Cardiac muscle cell (in vitro differentiated cells and primary cell): Measurements from ENCODE around the gene ADAM12. TPM values are rescaled to one million over a fixed set of nuclear protein-coding genes. Genes with fewer than 3 reads are reported as not detected.

Experiments used
- DNase-seq, 2 donors: peaks; one replicate each; pipeline versions ENCODE4 v3.0.0 to v3.0.0-alpha.2; 2010 to 2017; ENCODE audit warnings: low read depth in 1 of 2, low spot score in 1 of 2
- H3K27ac ChIP-seq: fragments of 200-600 bp; sonication (generic); 2 replicates; pipeline ENCODE4 v1.5.1; 2016
- H3K27me3 ChIP-seq: fragments of 200-600 bp; sonication (generic); 2 replicates; pipeline ENCODE4 v1.6.0; 2016; ENCODE audit warnings: control low read depth
- H3K36me3 ChIP-seq: fragments of 200-600 bp; sonication (generic); 2 replicates; pipeline ENCODE4 v1.5.1; 2016; ENCODE audit warnings: control low read depth
- H3K4me1 ChIP-seq: fragments of 200-600 bp; sonication (generic); 2 replicates; pipeline ENCODE4 v1.8.1; 2017; ENCODE audit warnings: low read depth, mild to moderate bottlenecking, mixed run types
- H3K4me3 ChIP-seq: fragments of 200-600 bp; sonication (generic); 2 replicates; pipeline ENCODE4 v1.5.1; 2016; ENCODE audit warnings: mild to moderate bottlenecking
- H3K9me3 ChIP-seq: fragments of 200-600 bp; sonication (generic); 2 replicates; pipeline ENCODE4 v1.5.1; 2017; ENCODE audit warnings: low read depth, mild to moderate bottlenecking, control low read depth
- polyA plus RNA-seq: library from polyadenylated mRNA; unstranded; fragments of >200 nt; fragmentation: Nextera tagmentation; extraction: Ambion mirVana; gene quantifications from 2 replicates; pipeline ENCODE4 v1.2.1, GENCODE V29; 2016
- total RNA-seq: library from RNA; depleted of rRNA; stranded (reverse); fragments of >200 nt; gene quantifications from 2 replicates; pipeline ENCODE4 v1.2.3, GENCODE V29; 2016
- TF ChIP-seq, protein P1 (sequence below): IDR thresholded peaks from 2 replicates; pipeline ENCODE4 v1.5.1; 2012; ENCODE audit warnings: low read depth, mild to moderate bottlenecking, low read length

The ADAM12 gene
- total and polyA plus RNA-seq, 2 experiments from 2014 or later, result 0.18 to 1.1 TPM

GRCh38 chr10:125984865-125985495 is 403.3 kb downstream of the ADAM12 start:
- no peaks in the 10 kb centered on the region for H3K36me3 ChIP-seq
- no peaks in the 10 kb centered on the region for H3K27me3 ChIP-seq
- TF ChIP-seq, protein P1, sequence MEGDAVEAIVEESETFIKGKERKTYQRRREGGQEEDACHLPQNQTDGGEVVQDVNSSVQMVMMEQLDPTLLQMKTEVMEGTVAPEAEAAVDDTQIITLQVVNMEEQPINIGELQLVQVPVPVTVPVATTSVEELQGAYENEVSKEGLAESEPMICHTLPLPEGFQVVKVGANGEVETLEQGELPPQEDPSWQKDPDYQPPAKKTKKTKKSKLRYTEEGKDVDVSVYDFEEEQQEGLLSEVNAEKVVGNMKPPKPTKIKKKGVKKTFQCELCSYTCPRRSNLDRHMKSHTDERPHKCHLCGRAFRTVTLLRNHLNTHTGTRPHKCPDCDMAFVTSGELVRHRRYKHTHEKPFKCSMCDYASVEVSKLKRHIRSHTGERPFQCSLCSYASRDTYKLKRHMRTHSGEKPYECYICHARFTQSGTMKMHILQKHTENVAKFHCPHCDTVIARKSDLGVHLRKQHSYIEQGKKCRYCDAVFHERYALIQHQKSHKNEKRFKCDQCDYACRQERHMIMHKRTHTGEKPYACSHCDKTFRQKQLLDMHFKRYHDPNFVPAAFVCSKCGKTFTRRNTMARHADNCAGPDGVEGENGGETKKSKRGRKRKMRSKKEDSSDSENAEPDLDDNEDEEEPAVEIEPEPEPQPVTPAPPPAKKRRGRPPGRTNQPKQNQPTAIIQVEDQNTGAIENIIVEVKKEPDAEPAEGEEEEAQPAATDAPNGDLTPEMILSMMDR, result no peak
- no peak overlapping the region for H3K27ac ChIP-seq
- no peaks in the 10 kb centered on the region for H3K4me1 ChIP-seq
- DNase-seq, result no peak
- no peaks in the 10 kb centered on the region for H3K9me3 ChIP-seq
- H3K4me3 ChIP-seq, result no peak overlapping the region

DNA sequence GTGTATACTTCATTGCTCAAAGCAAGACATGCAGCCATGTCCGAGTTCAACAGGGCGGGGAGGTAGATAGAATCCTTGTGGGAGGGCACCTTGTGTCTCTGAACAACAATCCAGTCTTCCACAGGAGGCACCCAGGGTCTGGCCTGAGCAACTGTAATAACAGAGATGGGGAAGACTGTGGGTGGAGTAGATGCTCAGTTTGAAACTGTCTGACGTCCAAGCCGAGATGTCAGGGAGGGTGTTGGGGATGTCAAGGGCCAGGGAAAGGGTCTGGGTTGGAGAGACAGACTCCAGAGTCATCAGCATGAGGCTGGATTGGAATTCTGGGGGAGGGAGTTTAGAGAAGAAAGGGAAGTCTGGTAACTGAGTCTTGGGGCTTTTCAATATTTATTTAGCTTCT is 403.9 kb downstream of the ADAM12 start:
- no peaks in the 10 kb centered on the region for H3K9me3 ChIP-seq
- H3K27ac ChIP-seq, result no peak overlapping the region
- DNase-seq, result no peak
- no peaks in the 10 kb centered on the region for H3K4me1 ChIP-seq
- no peak overlapping the region for H3K4me3 ChIP-seq
- TF ChIP-seq, protein P1, result no peak
- no peaks in the 10 kb centered on the region for H3K36me3 ChIP-seq
- H3K27me3 ChIP-seq, result no peaks in the 10 kb centered on the region

DNA sequence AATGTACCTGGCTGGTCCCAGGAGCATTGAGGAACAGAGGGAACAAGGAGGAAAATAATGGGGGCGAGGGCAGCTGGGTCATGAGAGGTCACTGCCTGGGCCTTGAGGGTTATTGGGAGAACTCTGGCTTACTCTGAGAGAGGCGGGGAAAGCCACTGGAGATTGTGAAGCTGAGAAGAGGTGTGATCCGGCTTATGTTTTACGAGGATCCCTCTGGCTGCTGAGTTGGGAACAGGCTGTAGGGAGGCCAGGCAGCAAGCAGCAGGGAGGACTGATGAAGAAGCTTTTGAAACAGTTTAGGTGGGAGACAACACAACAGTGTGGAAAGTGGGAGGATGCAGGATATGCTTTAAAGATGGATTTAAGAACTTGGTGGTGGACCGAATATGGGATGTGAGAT is 404.6 kb downstream of the ADAM12 start:
- no peak for DNase-seq
- TF ChIP-seq, protein P1, result no peak
- H3K27ac ChIP-seq, result no peak overlapping the region
- H3K4me3 ChIP-seq, result no peak overlapping the region
- no peaks in the 10 kb centered on the region for H3K4me1 ChIP-seq
- H3K27me3 ChIP-seq, result no peaks in the 10 kb centered on the region
- no peaks in the 10 kb centered on the region for H3K9me3 ChIP-seq
- no peaks in the 10 kb centered on the region for H3K36me3 ChIP-seq

GRCh38 chr10:125983161-125983560 is 405.1 kb downstream of the ADAM12 start:
- H3K9me3 ChIP-seq, result no peaks in the 10 kb centered on the region
- H3K4me1 ChIP-seq, result no peaks in the 10 kb centered on the region
- H3K27me3 ChIP-seq, result no peaks in the 10 kb centered on the region
- H3K36me3 ChIP-seq, result no peaks in the 10 kb centered on the region
- DNase-seq, result no peak
- no peak overlapping the region for H3K27ac ChIP-seq
- TF ChIP-seq, protein P1, result no peak
- H3K4me3 ChIP-seq, result no peak overlapping the region

DNA sequence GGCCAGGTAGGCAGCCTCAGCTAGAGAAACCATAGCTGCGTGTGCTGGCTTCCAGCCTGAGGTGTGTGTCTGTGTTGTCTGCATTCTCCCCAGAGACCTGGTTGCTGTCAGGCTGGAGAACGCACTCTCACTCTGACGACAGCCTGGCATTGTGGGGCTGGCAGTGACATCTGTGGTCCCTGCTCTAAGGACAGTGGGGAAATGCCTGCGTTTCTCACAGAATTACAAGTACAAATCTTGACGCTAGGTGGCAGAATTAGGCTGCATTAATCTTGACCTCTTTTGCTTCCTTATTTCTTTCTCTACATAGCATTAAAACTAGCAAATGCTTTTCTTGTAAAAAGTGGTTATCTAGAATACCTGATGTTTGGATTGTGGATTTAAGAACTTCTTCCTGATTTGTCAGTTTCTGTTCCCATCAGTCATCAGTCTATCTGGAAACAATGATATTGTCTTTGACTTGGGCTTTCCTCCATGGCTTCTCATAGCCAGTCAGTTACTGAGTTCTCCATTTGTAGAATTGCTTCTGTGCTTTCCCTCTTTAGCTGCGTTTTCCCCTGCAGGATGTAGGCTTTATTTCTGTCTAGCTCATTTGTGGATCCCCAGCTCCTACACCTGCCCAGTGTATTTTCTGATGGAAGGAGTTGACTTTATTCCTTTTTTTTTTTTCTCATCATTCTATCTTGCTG is 405.9 kb downstream of the ADAM12 start:
- TF ChIP-seq, protein P1, result peak; percentile 54
- no peaks in the 10 kb centered on the region for H3K27me3 ChIP-seq
- no peak overlapping the region for H3K27ac ChIP-seq
- DNase-seq, result peak; percentile 73 to 76
- no peak overlapping the region for H3K4me3 ChIP-seq
- H3K9me3 ChIP-seq, result no peaks in the 10 kb centered on the region
- no peaks in the 10 kb centered on the region for H3K4me1 ChIP-seq
- no peaks in the 10 kb centered on the region for H3K36me3 ChIP-seq
